OCI-LY7 (cell line): Measurements from ENCODE around the gene TEX30. TPM values are rescaled to one million over a fixed set of nuclear protein-coding genes. Genes with fewer than 3 reads are reported as not detected.

Experiments used
- BruUV-seq: library from RNA; stranded (reverse); fragments of 400-500 nt; replicated peaks from 2 replicates; lab custom pipeline; 2021; lab: Mats Ljungman, UMichigan
- CTCF ChIA-PET: fragments of 300-600 bp; sonication (Branson Sonifier 250); formaldehyde crosslinking; loops from one replicate; lab custom pipeline; 2022; ENCODE audit warnings: antibody characterized with exemption; ENCODE audit not compliant: unreplicated experiment; lab: Charles Lee
- POLR2A ChIA-PET: fragments of 300-600 bp; sonication (Branson Sonifier 250); formaldehyde crosslinking; loops from one replicate; lab custom pipeline; 2022; ENCODE audit warnings: antibody characterized with exemption; lab: Charles Lee
- DNase-seq: peaks from one replicate; pipeline ENCODE4 v3.0.0-alpha.2; 2015; ENCODE audit warnings: low spot score
- H2AFZ ChIP-seq: fragments of 200-600 bp; sonication (generic), shearing (Covaris generic); 2 replicates; pipeline ENCODE4 v1.6.1; 2014; ENCODE audit warnings: mild to moderate bottlenecking, antibody characterized with exemption, low read length, moderate library complexity
- H3K27ac ChIP-seq: fragments of 200-600 bp; sonication (generic); 2 replicates; pipeline ENCODE4 v1.5.1; 2014; ENCODE audit warnings: mixed run types, low read depth, mild to moderate bottlenecking, moderate library complexity, low read length, inconsistent platforms; ENCODE audit not compliant: poor library complexity, severe bottlenecking
- H3K36me3 ChIP-seq: fragments of 200-600 bp; sonication (generic); 2 replicates; pipeline ENCODE4 v1.6.1; 2014; ENCODE audit warnings: mild to moderate bottlenecking, antibody characterized with exemption, low read length, moderate library complexity, mixed read lengths; ENCODE audit not compliant: insufficient read depth
- H3K4me1 ChIP-seq: fragments of 200-600 bp; sonication (generic); 2 replicates; pipeline ENCODE4 v1.5.1; 2014; ENCODE audit warnings: mild to moderate bottlenecking, low read length; ENCODE audit not compliant: insufficient read depth, poor library complexity, severe bottlenecking
- H3K4me2 ChIP-seq: fragments of 200-600 bp; sonication (generic); 2 replicates; pipeline ENCODE4 v1.6.1; 2014; ENCODE audit warnings: mild to moderate bottlenecking, low read length
- H3K4me3 ChIP-seq: fragments of 200-600 bp; sonication (generic); 2 replicates; pipeline ENCODE4 v1.5.1; 2014; ENCODE audit warnings: mild to moderate bottlenecking, low read depth, low read length; ENCODE audit not compliant: poor library complexity, severe bottlenecking
- H3K79me2 ChIP-seq: fragments of 200-600 bp; sonication (generic); 2 replicates; pipeline ENCODE4 v1.6.1; 2016; ENCODE audit warnings: low read depth, mild to moderate bottlenecking, low read length, moderate library complexity, mixed read lengths; ENCODE audit not compliant: insufficient read depth
- H3K9me2 ChIP-seq: fragments of 200-600 bp; sonication (generic); 2 replicates; pipeline ENCODE4 v1.6.1; 2016; ENCODE audit warnings: mild to moderate bottlenecking, low read length, mixed read lengths; ENCODE audit not compliant: insufficient read depth
- H3K9me3 ChIP-seq: fragments of 200-600 bp; sonication (generic); 2 replicates; pipeline ENCODE4 v1.6.1; 2014; ENCODE audit warnings: mild to moderate bottlenecking, mixed run types, low read length, mixed read lengths
- H4K20me1 ChIP-seq: fragments of 200-600 bp; sonication (generic); 2 replicates; pipeline ENCODE4 v1.6.1; 2014; ENCODE audit warnings: mild to moderate bottlenecking, antibody characterized with exemption, low read length, moderate library complexity, mixed read lengths; ENCODE audit not compliant: insufficient read depth
- EZH2phosphoT487 ChIP-seq: fragments of 200-600 bp; sonication (generic); IDR thresholded peaks from 2 replicates; pipeline ENCODE4 v1.6.1; 2018; ENCODE audit warnings: low read depth, borderline replicate concordance, mild to moderate bottlenecking, mixed run types, antibody characterized with exemption, low read length, moderate library complexity, mixed read lengths
- intact Hi-C: fragments of 100-400 bp; cut with micrococcal nuclease; formaldehyde crosslinking; loops from one replicate; pipeline ENCODE4 v1.10.0; 2022; ENCODE audit not compliant: unreplicated experiment
- total RNA-seq, 2 experiments: library from RNA; depleted of rRNA in 1 of 2; stranded (reverse); fragments of >200 nt in 1 of 2; shearing (Covaris generic) in 1 of 2; gene quantifications; 2 replicates each; pipeline ENCODE4 v1.2.3, GENCODE V29; 2014 to 2022
- TF ChIP-seq, protein P1 (sequence below): fragments of 200-600 bp; sonication (generic); conservative IDR thresholded peaks from 2 replicates; pipeline ENCODE4 v1.5.1; 2014; ENCODE audit warnings: mild to moderate bottlenecking, antibody characterized with exemption, low read length, moderate library complexity, mixed read lengths

The TEX30 gene
- total RNA-seq, 2 experiments from 2014 or later = 4.0 to 6.7 TPM

DNA sequence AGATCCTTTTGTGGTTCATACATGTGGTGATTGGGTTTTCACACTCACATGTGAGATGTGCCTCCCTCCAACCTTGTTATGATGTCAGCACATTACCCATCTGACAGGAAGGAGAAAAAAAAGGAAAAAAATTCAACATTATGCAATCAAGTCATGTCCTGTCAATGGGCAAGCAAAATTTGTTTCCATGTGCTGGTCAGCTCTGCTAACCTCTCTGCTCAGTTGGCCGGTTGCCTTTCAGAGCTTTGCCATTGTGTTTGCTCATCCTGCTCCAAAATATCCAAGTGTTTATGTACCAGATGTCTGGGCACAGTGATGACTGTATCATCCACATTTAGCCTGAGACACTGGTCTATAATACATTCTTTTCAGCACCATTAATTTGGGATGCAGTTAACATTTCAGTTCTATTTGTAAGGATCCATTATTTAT is 51.8 kb downstream of the TEX30 start:
- Histone ChIP-seq H3K36me3 (no peaks in the 10 kb centered on the region), H3K79me2 (no peaks in the 10 kb centered on the region), H3K9me2 (no peaks in the 10 kb centered on the region), H3K27ac (no peak overlapping the region), H3K4me1 (no peaks in the 10 kb centered on the region), H4K20me1 (no peaks in the 10 kb centered on the region), H3K4me3 (no peak overlapping the region), H2AFZ (no peak overlapping the region), H3K9me3 (no peaks in the 10 kb centered on the region), H3K4me2 (no peak overlapping the region)
- POLR2A ChIA-PET = interaction anchor here (0.5 kb wide), 1 partner anchor 142 kb away, joined by 3 read pairs; no protein-coding TSS in a partner anchor
- TF ChIP-seq, protein P1, sequence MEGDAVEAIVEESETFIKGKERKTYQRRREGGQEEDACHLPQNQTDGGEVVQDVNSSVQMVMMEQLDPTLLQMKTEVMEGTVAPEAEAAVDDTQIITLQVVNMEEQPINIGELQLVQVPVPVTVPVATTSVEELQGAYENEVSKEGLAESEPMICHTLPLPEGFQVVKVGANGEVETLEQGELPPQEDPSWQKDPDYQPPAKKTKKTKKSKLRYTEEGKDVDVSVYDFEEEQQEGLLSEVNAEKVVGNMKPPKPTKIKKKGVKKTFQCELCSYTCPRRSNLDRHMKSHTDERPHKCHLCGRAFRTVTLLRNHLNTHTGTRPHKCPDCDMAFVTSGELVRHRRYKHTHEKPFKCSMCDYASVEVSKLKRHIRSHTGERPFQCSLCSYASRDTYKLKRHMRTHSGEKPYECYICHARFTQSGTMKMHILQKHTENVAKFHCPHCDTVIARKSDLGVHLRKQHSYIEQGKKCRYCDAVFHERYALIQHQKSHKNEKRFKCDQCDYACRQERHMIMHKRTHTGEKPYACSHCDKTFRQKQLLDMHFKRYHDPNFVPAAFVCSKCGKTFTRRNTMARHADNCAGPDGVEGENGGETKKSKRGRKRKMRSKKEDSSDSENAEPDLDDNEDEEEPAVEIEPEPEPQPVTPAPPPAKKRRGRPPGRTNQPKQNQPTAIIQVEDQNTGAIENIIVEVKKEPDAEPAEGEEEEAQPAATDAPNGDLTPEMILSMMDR = no peak
- TF ChIP-seq EZH2phosphoT487 = no peak
- no peak for DNase-seq
- intact Hi-C loops = no loop called here
- CTCF ChIA-PET = no interaction called here
- BruUV-seq = no TSS peak

DNA sequence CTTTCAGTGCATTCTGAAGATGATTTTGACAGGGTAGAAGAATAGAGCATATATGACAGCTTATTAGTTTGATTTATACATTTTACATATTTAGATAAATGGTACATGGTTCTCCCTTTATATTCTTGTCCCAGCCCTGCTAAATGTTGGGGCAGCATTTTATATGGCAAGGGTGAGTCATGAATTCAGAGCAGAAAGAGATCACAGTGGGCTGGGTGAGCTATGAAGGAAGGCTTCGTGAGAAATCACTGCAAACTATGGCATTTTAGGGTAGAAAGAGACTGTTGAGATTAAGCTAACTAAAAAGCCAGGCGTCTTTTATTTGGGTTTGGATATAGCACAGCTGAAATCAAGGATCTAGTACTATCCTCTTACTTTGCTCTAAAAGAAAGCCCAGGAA is 54.8 kb downstream of the TEX30 start:
- POLR2A ChIA-PET = no interaction called here
- Histone ChIP-seq H3K27ac (no peak overlapping the region), H3K9me2 (no peaks in the 10 kb centered on the region), H3K9me3 (no peaks in the 10 kb centered on the region), H2AFZ (no peak overlapping the region), H3K4me3 (no peak overlapping the region), H3K36me3 (no peaks in the 10 kb centered on the region), H3K4me2 (no peak overlapping the region), H3K79me2 (no peaks in the 10 kb centered on the region), H4K20me1 (no peaks in the 10 kb centered on the region), H3K4me1 (no peaks in the 10 kb centered on the region)
- no TSS peak for BruUV-seq
- TF ChIP-seq, protein P1 = no peak
- CTCF ChIA-PET = no interaction called here
- intact Hi-C loops = no loop called here
- no peak for DNase-seq

Other genes with a start within 250 kb of the TEX30 start
- gene TPP2, start 176.8 kb downstream of the TEX30 start, total RNA-seq (2014; rRNA removed; shearing (Covaris generic)) = 31.1 and 31.4 TPM in 2 replicates
- gene TPP2, start 176.8 kb downstream of the TEX30 start, total RNA-seq (2022) = 36.3 and 39.7 TPM in 2 replicates
- gene METTL21C, start 78.7 kb downstream of the TEX30 start, total RNA-seq (2014; rRNA removed; shearing (Covaris generic)) = not detected in 2 replicates
- gene METTL21C, start 78.7 kb downstream of the TEX30 start, total RNA-seq (2022) = not detected in 2 replicates
- gene POGLUT2, start 25.2 kb upstream of the TEX30 start, total RNA-seq (2014; rRNA removed; shearing (Covaris generic)) = not detected in 2 replicates
- gene POGLUT2, start 25.2 kb upstream of the TEX30 start, total RNA-seq (2022) = not detected in 2 replicates
- not detected in 2 replicates for gene BIVM, start 25.3 kb upstream of the TEX30 start, total RNA-seq (2014; rRNA removed; shearing (Covaris generic))
- not detected in 2 replicates for gene BIVM, start 25.3 kb upstream of the TEX30 start, total RNA-seq (2022)
- gene ERCC5, start 72.2 kb upstream of the TEX30 start, total RNA-seq (2014; rRNA removed; shearing (Covaris generic)) = 37.9 and 39.2 TPM in 2 replicates
- gene ERCC5, start 72.2 kb upstream of the TEX30 start, total RNA-seq (2022) = 38.5 and 44.3 TPM in 2 replicates